Fibroblast of lung (primary cell): ENCODE measurements around the gene UBL4A. TPM values are rescaled to one million over a fixed set of nuclear protein-coding genes. Genes with fewer than 3 reads are reported as not detected.

Experiments
- DNase-seq, 2 donors: peaks; one replicate each; pipeline versions ENCODE4 v3.0.0 to v3.0.0-alpha.2; 2010; ENCODE audit warnings: low read depth in 2 of 2
- H2AFZ ChIP-seq: 2 replicates; pipeline ENCODE4 v1.5.1; 2012; ENCODE audit warnings: low read length, control low read depth, inconsistent platforms
- H3K27ac ChIP-seq: 2 replicates; pipeline ENCODE4 v1.5.1; 2011; ENCODE audit warnings: low read length, control low read depth; ENCODE audit not compliant: insufficient read depth
- H3K27me3 ChIP-seq: 2 replicates; pipeline ENCODE4 v1.5.1; 2011; ENCODE audit warnings: mild to moderate bottlenecking, low read length; ENCODE audit not compliant: control insufficient read depth, insufficient read depth
- H3K36me3 ChIP-seq: 2 replicates; pipeline ENCODE4 v1.5.1; 2011; ENCODE audit warnings: low read length; ENCODE audit not compliant: control insufficient read depth, insufficient read depth
- H3K4me1 ChIP-seq: 2 replicates; pipeline ENCODE4 v1.5.1; 2011; ENCODE audit warnings: low read length; ENCODE audit not compliant: control insufficient read depth, insufficient read depth; ENCODE audit errors: extremely low read depth
- H3K4me2 ChIP-seq: 2 replicates; pipeline ENCODE4 v1.5.1; 2011; ENCODE audit warnings: low read length, control low read depth; ENCODE audit not compliant: insufficient read depth; ENCODE audit errors: extremely low read depth
- H3K4me3 ChIP-seq, 4 experiments: fragments of 200-600 bp in 1 of 4; sonication (generic) in 1 of 4; replicated peaks in 1 of 4; 2 replicates each; pipeline ENCODE4 v1.5.1; 2011 to 2016; ENCODE audit warnings: low read length in 4 of 4, low read depth in 3 of 4, mild to moderate bottlenecking in 3 of 4, control low read depth in 2 of 4, inconsistent platforms in 1 of 4, mixed read lengths in 1 of 4; ENCODE audit not compliant: insufficient read depth in 1 of 4; ENCODE audit errors: control extremely low read depth in 1 of 4
- H3K79me2 ChIP-seq: 2 replicates; pipeline ENCODE4 v1.5.1; 2012; ENCODE audit warnings: mild to moderate bottlenecking, low read length, inconsistent platforms; ENCODE audit not compliant: control insufficient read depth, insufficient read depth
- H3K9ac ChIP-seq: 2 replicates; pipeline ENCODE4 v1.5.1; 2011; ENCODE audit warnings: mild to moderate bottlenecking, low read length, control low read depth; ENCODE audit not compliant: insufficient read depth
- H3K9me3 ChIP-seq: 2 replicates; pipeline ENCODE4 v1.5.1; 2012; ENCODE audit warnings: low read depth, low read length; ENCODE audit not compliant: control insufficient read depth, insufficient read depth
- H4K20me1 ChIP-seq: 2 replicates; pipeline ENCODE4 v1.5.1; 2011; ENCODE audit warnings: low read length; ENCODE audit not compliant: control insufficient read depth, insufficient read depth; ENCODE audit errors: extremely low read depth
- EZH2 ChIP-seq: IDR thresholded peaks from 2 replicates; pipeline ENCODE4 v1.5.1; 2012; ENCODE audit warnings: low read length, control low read depth, mild to moderate bottlenecking; ENCODE audit errors: missing control alignments
- polyA plus RNA-seq, 2 donors: library from polyadenylated mRNA; depleted of rRNA in 1 of 2; stranded (reverse) in 1 of 2; unstranded in 1 of 2; fragments of >200 nt; gene quantifications; 2 replicates each; pipeline ENCODE4 v1.2.1, GENCODE V29; 2011 to 2012; ENCODE audit warnings: missing spikeins in 1 of 2
- total RNA-seq: library from RNA; depleted of rRNA; stranded (reverse); fragments of >200 nt; gene quantifications from 2 replicates; pipeline ENCODE4 v1.2.1, GENCODE V29; 2014
- TF ChIP-seq, protein P1 (sequence below), 2 donors: IDR thresholded peaks in 1 of 2; conservative IDR thresholded peaks in 1 of 2; 1 replicate in 1 of 2; 2 replicates in 1 of 2; pipeline ENCODE4 v1.5.1; 2011 to 2012; ENCODE audit warnings: low read length in 2 of 2, control low read depth in 1 of 2, inconsistent platforms in 1 of 2, low read depth in 1 of 2, mild to moderate bottlenecking in 1 of 2

UBL4A gene
- total and polyA plus RNA-seq, 2 donors (not counting 1 experiment from before 2014, with no cell fraction given), result 17.9 to 42.8 TPM

DNA sequence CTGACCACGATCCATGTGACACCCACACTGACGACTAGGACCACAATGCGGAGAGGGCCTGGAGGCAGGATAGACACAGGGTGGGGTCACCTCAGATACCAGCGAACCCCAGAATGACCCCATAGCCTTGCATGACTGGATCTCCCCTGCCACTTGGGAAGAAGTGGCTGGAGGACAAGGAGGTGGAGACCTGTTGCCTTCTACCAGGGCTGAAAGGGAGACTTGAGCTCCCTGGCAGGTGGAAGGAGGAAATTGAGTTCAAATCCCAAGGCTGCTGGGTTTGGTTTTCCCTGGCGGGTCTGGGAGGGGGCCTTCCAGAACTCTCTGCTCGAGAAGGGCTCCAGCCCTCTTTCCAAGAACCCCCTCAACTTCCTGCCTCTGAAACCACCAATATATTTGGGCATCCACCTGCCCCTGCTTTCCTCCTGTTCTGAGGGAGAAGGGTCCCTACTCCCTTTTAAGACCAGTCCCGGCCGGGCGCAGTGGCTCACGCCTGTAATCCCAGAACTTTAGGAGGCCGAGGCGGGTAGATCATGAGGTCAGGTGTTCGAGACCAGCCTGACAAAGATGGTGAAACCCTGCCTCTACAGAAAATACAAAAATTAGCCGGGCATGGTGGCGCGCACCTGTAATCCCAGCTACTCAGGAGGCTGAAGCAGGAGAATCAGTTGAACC is 26.6 kb upstream of the UBL4A start:
- H3K4me1 ChIP-seq, result peaks cover 10% of the 10 kb centered on the region
- H3K9me3 ChIP-seq, result no peaks in the 10 kb centered on the region
- H3K4me3 ChIP-seq, result no peak overlapping the region

DNA sequence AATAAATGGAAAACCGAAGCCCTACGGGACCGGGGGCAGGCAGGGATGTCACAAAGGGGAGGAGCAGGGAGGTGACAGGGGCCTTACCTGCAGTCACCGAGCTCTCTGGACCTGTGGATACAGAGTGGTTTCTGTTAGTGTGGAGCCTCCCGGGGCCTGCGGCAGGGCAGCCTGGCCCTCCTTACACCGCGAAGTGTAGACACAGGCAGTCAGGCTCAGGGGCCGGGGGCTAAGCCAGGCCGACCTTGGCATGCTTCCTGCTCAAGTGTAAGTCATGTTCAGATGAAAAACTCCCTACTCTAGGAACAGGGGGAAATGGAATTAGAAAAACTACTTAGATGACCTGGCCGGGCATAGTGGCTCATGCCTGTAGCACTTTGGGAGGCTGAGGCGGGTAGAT is 25.3 kb upstream of the UBL4A start:
- Histone ChIP-seq H3K27me3 (no peaks in the 10 kb centered on the region), H4K20me1 (no peaks in the 10 kb centered on the region), H3K4me3 (no peak overlapping the region), H3K27ac (no peak overlapping the region), H3K9me3 (no peaks in the 10 kb centered on the region), H3K9ac (no peak overlapping the region), H3K4me1 (no peaks in the 10 kb centered on the region), H3K4me2 (no peak overlapping the region), H2AFZ (no peak overlapping the region), H3K79me2 (peaks cover 4% of the 10 kb centered on the region), H3K36me3 (no peaks in the 10 kb centered on the region)
- TF ChIP-seq, protein P1, sequence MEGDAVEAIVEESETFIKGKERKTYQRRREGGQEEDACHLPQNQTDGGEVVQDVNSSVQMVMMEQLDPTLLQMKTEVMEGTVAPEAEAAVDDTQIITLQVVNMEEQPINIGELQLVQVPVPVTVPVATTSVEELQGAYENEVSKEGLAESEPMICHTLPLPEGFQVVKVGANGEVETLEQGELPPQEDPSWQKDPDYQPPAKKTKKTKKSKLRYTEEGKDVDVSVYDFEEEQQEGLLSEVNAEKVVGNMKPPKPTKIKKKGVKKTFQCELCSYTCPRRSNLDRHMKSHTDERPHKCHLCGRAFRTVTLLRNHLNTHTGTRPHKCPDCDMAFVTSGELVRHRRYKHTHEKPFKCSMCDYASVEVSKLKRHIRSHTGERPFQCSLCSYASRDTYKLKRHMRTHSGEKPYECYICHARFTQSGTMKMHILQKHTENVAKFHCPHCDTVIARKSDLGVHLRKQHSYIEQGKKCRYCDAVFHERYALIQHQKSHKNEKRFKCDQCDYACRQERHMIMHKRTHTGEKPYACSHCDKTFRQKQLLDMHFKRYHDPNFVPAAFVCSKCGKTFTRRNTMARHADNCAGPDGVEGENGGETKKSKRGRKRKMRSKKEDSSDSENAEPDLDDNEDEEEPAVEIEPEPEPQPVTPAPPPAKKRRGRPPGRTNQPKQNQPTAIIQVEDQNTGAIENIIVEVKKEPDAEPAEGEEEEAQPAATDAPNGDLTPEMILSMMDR (conservative IDR thresholded peaks at IDR 0.05 in 1 of 2, IDR thresholded peaks at IDR 0.05 in 1 of 2; ENCODE audit: low read depth in 1 of 2, low read length in 2 of 2), result no peak
- TF ChIP-seq EZH2, result no peak
- no peak for DNase-seq

More for the DNA sequence above, 26.6 kb upstream of the UBL4A start:
- Histone ChIP-seq H3K79me2 (peaks cover 4% of the 10 kb centered on the region), H3K27ac (no peak overlapping the region), H3K9ac (no peak overlapping the region), H3K27me3 (no peaks in the 10 kb centered on the region), H4K20me1 (no peaks in the 10 kb centered on the region), H2AFZ (no peak overlapping the region), H3K36me3 (no peaks in the 10 kb centered on the region), H3K4me2 (no peak overlapping the region)
- TF ChIP-seq, protein P1 (conservative IDR thresholded peaks at IDR 0.05 in 1 of 2, IDR thresholded peaks at IDR 0.05 in 1 of 2; ENCODE audit: low read depth in 1 of 2, low read length in 2 of 2), result no peak
- no peak for TF ChIP-seq EZH2
- no peak for DNase-seq

DNA sequence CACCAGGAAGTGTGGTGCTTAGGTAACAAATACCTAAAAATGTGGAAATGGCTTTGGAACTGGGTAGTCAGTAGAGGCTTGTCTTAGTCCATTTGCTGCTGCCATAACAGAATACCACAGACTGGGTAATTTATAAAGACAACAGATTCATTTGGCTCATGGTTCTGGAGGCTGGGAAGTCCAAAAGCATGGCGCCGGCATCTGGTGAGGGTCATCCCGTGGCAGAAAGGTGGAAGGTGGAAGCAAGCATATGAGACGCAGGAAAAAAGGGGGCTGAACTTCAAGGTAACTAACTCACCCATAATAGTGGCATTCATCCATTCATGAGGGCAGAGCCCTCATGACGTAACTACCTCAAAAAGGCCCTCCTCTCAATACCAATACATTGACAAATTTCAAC is 23.0 kb upstream of the UBL4A start:
- no peaks in the 10 kb centered on the region for H3K79me2 ChIP-seq
- H3K4me1 ChIP-seq, result peaks cover 3% of the 10 kb centered on the region
- no peak overlapping the region for H3K9ac ChIP-seq
- H3K4me3 ChIP-seq, result no peak overlapping the region
- no peaks in the 10 kb centered on the region for H3K36me3 ChIP-seq
- no peak overlapping the region for H2AFZ ChIP-seq
- no peak overlapping the region for H3K27ac ChIP-seq
- DNase-seq, result no peak
- H4K20me1 ChIP-seq, result no peaks in the 10 kb centered on the region
- H3K4me2 ChIP-seq, result no peak overlapping the region
- H3K27me3 ChIP-seq, result no peaks in the 10 kb centered on the region
- no peaks in the 10 kb centered on the region for H3K9me3 ChIP-seq
- TF ChIP-seq, protein P1 (conservative IDR thresholded peaks at IDR 0.05 in 1 of 2, IDR thresholded peaks at IDR 0.05 in 1 of 2; ENCODE audit: low read depth in 1 of 2, low read length in 2 of 2), result no peak
- TF ChIP-seq EZH2, result no peak
